ENCODE data around the gene ZSCAN16. TPM values are rescaled to one million over a fixed set of nuclear protein-coding genes. Genes with fewer than 3 reads are reported as not detected.
"Not testable (repeated sequence)": the region's sequence is repeated elsewhere in the genome, so short reads cannot be mapped to it uniquely, and the experiment has no call there.

ZSCAN16 gene
- 1.2 TPM for total RNA-seq

- Histone ChIP-seq H3K4me1 (peaks cover 14% of the 10 kb centered on the region), H3K9me3 (no peaks in the 10 kb centered on the region), H3K27me3 (no peaks in the 10 kb centered on the region), H3K36me3 (peaks cover 0 to 20% of the 10 kb centered on the region in 2 donors), H3K4me3 (peak within 1 kb of the TSS; percentile 58 to 60), H3K27ac (peak within 1 kb of the TSS; percentile 46)
- intact Hi-C loops (cut with DNase I): loop anchor here (5.0 to 10.0 kb wide), 3 partner anchors 100 to 627 kb away; partner anchors contain the start of gene ZSCAN9
- TF ChIP-seq CTCF (IDR thresholded peaks at IDR 0.05): no peak
- TF ChIP-seq POLR2A (IDR thresholded peaks at IDR 0.05): no peak
- TF ChIP-seq POLR2AphosphoS5 (IDR thresholded peaks at IDR 0.05; ENCODE audit: insufficient read depth in 1 of 2, low read depth in 1 of 2): peak; percentile 59 to 65
- no peak for DNase-seq (ENCODE audit: extremely low spot score in 2 of 2)
Measured at GRCh38 chr6:28124350-28124970, at the start of gene ZSCAN16. TSS of gene ZSCAN16 (plus strand) at chr6:28124609. CDS start at chr6:28125444, 835 bp downstream.

- intact Hi-C loops (cut with DNase I): no loop called here
- Histone ChIP-seq H3K27me3 (no peaks in the 10 kb centered on the region), H3K27ac (no peak overlapping the region), H3K4me1 (peaks cover 7% of the 10 kb centered on the region), H3K4me3 (no peak overlapping the region), H3K36me3 (no peaks in the 10 kb centered on the region), H3K9me3 (no peaks in the 10 kb centered on the region)
- no peak for DNase-seq (ENCODE audit: extremely low spot score in 2 of 2)
- TF ChIP-seq POLR2A (IDR thresholded peaks at IDR 0.05) (no peak), CTCF (IDR thresholded peaks at IDR 0.05) (no peak), POLR2AphosphoS5 (IDR thresholded peaks at IDR 0.05; ENCODE audit: insufficient read depth in 1 of 2, low read depth in 1 of 2) (no peak)
Measured at GRCh38 chr6:28078050-28078449, 46.4 kb upstream of the ZSCAN16 start.

- intact Hi-C loops (cut with DNase I): no loop called here
- Histone ChIP-seq H3K36me3 (no peaks in the 10 kb centered on the region), H3K27ac (no peak overlapping the region), H3K27me3 (no peaks in the 10 kb centered on the region), H3K9me3 (no peaks in the 10 kb centered on the region), H3K4me1 (peaks cover 7% of the 10 kb centered on the region), H3K4me3 (no peak overlapping the region)
- no peak for TF ChIP-seq POLR2AphosphoS5 (IDR thresholded peaks at IDR 0.05; ENCODE audit: insufficient read depth in 1 of 2, low read depth in 1 of 2)
- no peak for TF ChIP-seq POLR2A (IDR thresholded peaks at IDR 0.05)
- no peak for TF ChIP-seq CTCF (IDR thresholded peaks at IDR 0.05)
- DNase-seq (ENCODE audit: extremely low spot score in 2 of 2): no peak
Measured at GRCh38 chr6:28078836-28079235, 45.6 kb upstream of the ZSCAN16 start.

- H3K36me3 ChIP-seq; intact Hi-C loops (cut with DNase I); H3K27me3 ChIP-seq; H3K9me3 ChIP-seq; DNase-seq (ENCODE audit: extremely low spot score in 2 of 2); H3K4me1 ChIP-seq: not testable (repeated sequence)
- Histone ChIP-seq H3K4me3 (peak within 1 kb of the TSS; percentile 69 to 81), H3K27ac (peak within 1 kb of the TSS; percentile 85)
Measured at GRCh38 chr6:28080381-28080630, 44.1 kb upstream of the ZSCAN16 start, which contains the start of gene ZNF165. TSS of gene ZNF165 (plus strand) at chr6:28080568. CDS start at chr6:28085481, 4,913 bp downstream.

- H3K36me3 ChIP-seq: no peaks in the 10 kb centered on the region
- no peaks in the 10 kb centered on the region for H3K27me3 ChIP-seq
- peaks cover 7% of the 10 kb centered on the region for H3K4me1 ChIP-seq
- no peaks in the 10 kb centered on the region for H3K9me3 ChIP-seq
- DNase-seq (ENCODE audit: extremely low spot score in 2 of 2): peak in 1 of 2 donors; percentile 98
- peak overlapping the region; percentile 69 to 81 for H3K4me3 ChIP-seq
- H3K27ac ChIP-seq: peak overlapping the region; percentile 85
- intact Hi-C loops (cut with DNase I): no loop called here
- TF ChIP-seq POLR2AphosphoS5 (IDR thresholded peaks at IDR 0.05; ENCODE audit: insufficient read depth in 1 of 2, low read depth in 1 of 2) (peak; percentile 84 to 99), POLR2A (IDR thresholded peaks at IDR 0.05) (no peak)
Measured at GRCh38 chr6:28080631-28081485, 43.6 kb upstream of the ZSCAN16 start.

GRCh38 chr6:28081486-28081751 lies 43.0 kb upstream of the ZSCAN16 start:
- Histone ChIP-seq H3K4me1 (peaks cover 7% of the 10 kb centered on the region), H3K36me3 (peaks cover 0 to 2% of the 10 kb centered on the region in 2 donors), H3K27me3 (no peaks in the 10 kb centered on the region), H3K9me3 (no peaks in the 10 kb centered on the region), H3K4me3 (peak overlapping the region; percentile 69 to 81), H3K27ac (peak overlapping the region; percentile 85)
- no peak for TF ChIP-seq POLR2A (IDR thresholded peaks at IDR 0.05)
- no peak for TF ChIP-seq POLR2AphosphoS5 (IDR thresholded peaks at IDR 0.05; ENCODE audit: insufficient read depth in 1 of 2, low read depth in 1 of 2)
- TF ChIP-seq CTCF (IDR thresholded peaks at IDR 0.05): no peak
- intact Hi-C loops (cut with DNase I): no loop called here
- DNase-seq (ENCODE audit: extremely low spot score in 2 of 2): no peak
